HepG2 (cell line): Measurements from ENCODE around the gene KRABD2.

ENCODE experiments used
- HNF1A ChIP-seq, 2 experiments: sonication (generic) in 1 of 2; formaldehyde crosslinking in 1 of 2; IDR thresholded peaks; 2 replicates each; pipeline versions ENCODE4 v1.4.0 to v1.6.1; 2016 to 2020; ENCODE audit warnings: borderline replicate concordance in 1 of 2, low read depth in 1 of 2, mild to moderate bottlenecking in 1 of 2, missing genetic modification reagents in 1 of 2
- IKZF1 ChIP-seq: fragments of 450-650 bp; IDR thresholded peaks from 2 replicates; pipeline ENCODE4 v1.7.1; 2016
- JUN ChIP-seq: sonication (generic); formaldehyde crosslinking; IDR thresholded peaks from 2 replicates; pipeline ENCODE4 v1.4.0; 2020; ENCODE audit warnings: mild to moderate bottlenecking, missing genetic modification reagents
- RFX5 ChIP-seq: IDR thresholded peaks from 2 replicates; pipeline ENCODE4 v1.6.1; 2011; ENCODE audit warnings: low read depth, low read length, improper control_type of control experiment
- TOE1 ChIP-seq: sonication (generic); formaldehyde crosslinking; IDR thresholded peaks from 2 replicates; pipeline ENCODE4 v1.4.0; 2020; ENCODE audit warnings: mild to moderate bottlenecking, missing genetic modification reagents
- ZNF276 ChIP-seq: sonication (generic); formaldehyde crosslinking; IDR thresholded peaks from 2 replicates; pipeline ENCODE4 v1.4.0; 2020; ENCODE audit warnings: mild to moderate bottlenecking, low read depth, missing genetic modification reagents
- ZNF550 ChIP-seq: sonication (generic); formaldehyde crosslinking; IDR thresholded peaks from 2 replicates; pipeline ENCODE4 v1.4.0; 2020; ENCODE audit warnings: mild to moderate bottlenecking, missing genetic modification reagents, borderline replicate concordance

DNA sequence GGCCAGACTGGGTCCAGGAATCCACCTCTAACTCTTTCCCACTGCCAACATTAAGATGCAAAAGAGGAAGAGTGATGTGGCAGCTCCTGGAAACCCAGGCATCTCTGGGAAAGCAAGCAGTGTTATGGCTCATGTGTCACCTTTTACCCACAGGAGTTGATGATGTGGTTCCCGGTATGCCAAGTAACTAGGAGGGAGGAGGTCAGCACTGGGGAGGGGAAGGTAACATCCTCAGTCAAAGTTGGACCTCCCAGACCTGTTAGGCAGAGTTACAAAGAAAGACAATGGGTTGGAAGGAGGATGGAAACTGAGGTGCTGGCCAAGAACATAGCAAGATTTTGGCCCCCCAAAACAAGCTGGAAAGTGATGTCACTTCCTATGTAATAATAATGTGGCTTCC is 11.4 kb downstream of the KRABD2 start:
- TF ChIP-seq HNF1A (IDR thresholded peaks at IDR 0.05; ENCODE audit: low read depth) = no peak
- TF ChIP-seq HNF1A (CRISPR knock-in tag; IDR thresholded peaks at IDR 0.05; ENCODE audit: borderline replicate concordance) = no peak
- no peak for TF ChIP-seq JUN (CRISPR knock-in tag)
- TF ChIP-seq TOE1 (CRISPR knock-in tag) = no peak
- TF ChIP-seq ZNF550 (CRISPR knock-in tag) = no peak
- no peak for TF ChIP-seq RFX5
- no peak for TF ChIP-seq IKZF1
- TF ChIP-seq ZNF276 (CRISPR knock-in tag) = no peak
